ENCODE results near the gene SPAG5. TPM values are rescaled to one million over a fixed set of nuclear protein-coding genes. Genes with fewer than 3 reads are reported as not detected.

SPAG5 gene
- total and polyA plus RNA-seq, 10 of the 15 experiments (the other 5 are each of a cell fraction or from before 2014, with no cell fraction given): 73.5 to 171 (median 106) TPM

GRCh38 chr17:28575126-28575795 lies 23.6 kb downstream of the SPAG5 start:
- H4K20me1 ChIP-seq (ENCODE audit: control insufficient read depth, insufficient read depth): no peaks in the 10 kb centered on the region
- ChIA-PET POLR2A (interaction anchor here (0.6 to 7.1 kb wide), 13 partner anchors 10 to 375 kb away, joined by 3 to 91 read pairs (median 4); partner anchors contain the start of genes BLTP2, PROCA1, SPAG5 and UNC119), RAD21 (ENCODE audit: unreplicated experiment) (interaction anchor here (1.0 to 3.3 kb wide), 3 partner anchors 24 to 38 kb away, joined by 3 to 38 read pairs (median 3); no protein-coding TSS in a partner anchor), SMC1A (ENCODE audit: uncharacterized antibody, unreplicated experiment) (interaction anchor here (1.0 to 2.2 kb wide), 5 partner anchors 14 to 74 kb away, joined by 3 to 10 read pairs (median 3); no protein-coding TSS in a partner anchor), CTCF (interaction anchor here (0.8 to 4.8 kb wide), 7 partner anchors 16 to 74 kb away, joined by 3 to 56 read pairs (median 4); no protein-coding TSS in a partner anchor)
- no peaks in the 10 kb centered on the region for H3K27me3 ChIP-seq (replicated peaks in 1 of 2; ENCODE audit: control insufficient read depth in 2 of 2, insufficient read depth in 2 of 2, low read length in 1 of 2)
- H2AFZ ChIP-seq (ENCODE audit: control insufficient read depth, low read depth, low read length): no peak overlapping the region
- peaks cover 35% of the 10 kb centered on the region for H3K79me2 ChIP-seq (ENCODE audit: control insufficient read depth, insufficient read depth, low read length)
- H3K9me3 ChIP-seq (replicated peaks; ENCODE audit: control insufficient read depth, insufficient read depth, low read length): no peaks in the 10 kb centered on the region
- FAIRE-seq (no peak), DNase-seq (ENCODE audit: low read depth, low spot score) (no peak), ATAC-seq (no peak)
- H3K36me3 ChIP-seq (ENCODE audit: control insufficient read depth in 2 of 2, insufficient read depth in 2 of 2, low read length in 1 of 2): peaks cover 7 to 21% of the 10 kb centered on the region in 2 experiments; a peak in 3 of 4 replicates
- intact Hi-C loops (cut with micrococcal nuclease; ENCODE audit: unreplicated experiment) (no loop called here), in situ Hi-C loops (cut with MboI) (no loop called here)
- H3K27ac ChIP-seq (ENCODE audit: control insufficient read depth, insufficient read depth): no peak overlapping the region
- 93% methylated on average over 14 of the region's 14 CpGs for WGBS (ENCODE audit: insufficient coverage, insufficient replicate concordance, low lambda C conversion rate, missing lambda C conversion rate)
- no peak for TF ChIP-seq ZZZ3 (IDR thresholded peaks at IDR 0.05; ENCODE audit: control insufficient read depth, insufficient read length, low read depth)
- TF ChIP-seq CTCF (IDR thresholded peaks at IDR 0.05 in 2 of 3, conservative IDR thresholded peaks at IDR 0.05 in 1 of 3; ENCODE audit: control insufficient read depth in 2 of 3, extremely low read depth in 1 of 3, insufficient read depth in 1 of 3, low read depth in 3 of 3, low read length in 3 of 3): peak; percentile 18 to 37 (median 23); a peak in 4 of 6 replicates
- H3K9ac ChIP-seq (ENCODE audit: control insufficient read depth, insufficient read depth, low read length): no peak overlapping the region; the same call in 1 of the 2 replicates
- peaks cover 29% of the 10 kb centered on the region for H3K4me1 ChIP-seq (ENCODE audit: control insufficient read depth, insufficient read depth, low read length)
- no TSS peak for BruUV-seq (replicated peaks)
- peak overlapping the region; percentile 84 for H3K4me2 ChIP-seq (ENCODE audit: control insufficient read depth, insufficient read depth)
- peak overlapping the region; percentile 66 for H3K4me3 ChIP-seq

Measured in GM12878 (cell line).